ENCODE measurements around the gene CLN3. TPM values are rescaled to one million over a fixed set of nuclear protein-coding genes. Genes with fewer than 3 reads are reported as not detected.

CLN3 gene
- total RNA-seq, 1 experiment from 2014 or later, result 10.2 TPM

Other genes with a start within 250 kb of the CLN3 start
- 0.53 and 0.59 TPM in 2 replicates for gene SBK1, start 199.5 kb downstream of the CLN3 start, total RNA-seq (2014; rRNA removed; shearing (Covaris generic))
- gene NPIPB6, start 128.6 kb downstream of the CLN3 start, total RNA-seq (2014; rRNA removed; shearing (Covaris generic)), result 0.20 and 1.2 TPM in 2 replicates
- gene EIF3CL, start 88.2 kb downstream of the CLN3 start, total RNA-seq (2014; rRNA removed; shearing (Covaris generic)), result 39.9 and 44.6 TPM in 2 replicates
- gene NPIPB7, start 19.7 kb downstream of the CLN3 start, total RNA-seq (2014; rRNA removed; shearing (Covaris generic)), result not detected in 2 replicates
- not detected in 2 replicates for gene APOBR, start 2.6 kb upstream of the CLN3 start, total RNA-seq (2014; rRNA removed; shearing (Covaris generic))
- not detected in 2 replicates for gene IL27, start 14.8 kb upstream of the CLN3 start, total RNA-seq (2014; rRNA removed; shearing (Covaris generic))
- gene NUPR1, start 46.9 kb upstream of the CLN3 start, total RNA-seq (2014; rRNA removed; shearing (Covaris generic)), result not detected in 2 replicates
- gene SGF29, start 61.8 kb upstream of the CLN3 start, total RNA-seq (2014; rRNA removed; shearing (Covaris generic)), result 13.1 and 14.4 TPM in 2 replicates
- not detected in 2 replicates for gene SULT1A2, start 105.0 kb upstream of the CLN3 start, total RNA-seq (2014; rRNA removed; shearing (Covaris generic))
- 1.4 and 1.8 TPM in 2 replicates for gene SULT1A1, start 118.0 kb upstream of the CLN3 start, total RNA-seq (2014; rRNA removed; shearing (Covaris generic))
- not detected in 2 replicates for gene NPIPB8, start 146.0 kb upstream of the CLN3 start, total RNA-seq (2014; rRNA removed; shearing (Covaris generic))
- gene EIF3C, start 219.4 kb upstream of the CLN3 start, total RNA-seq (2014; rRNA removed; shearing (Covaris generic)), result 361 and 372 TPM in 2 replicates